SK-N-SH (cell line): Measurements from ENCODE around the gene CXCL17. TPM values are rescaled to one million over a fixed set of nuclear protein-coding genes. Genes with fewer than 3 reads are reported as not detected.

Experiments
- CTCF ChIA-PET: fragments of 300-600, 350-600 bp; formaldehyde crosslinking; extraction: SDS; loops from one replicate; lab custom pipeline; 2021; lab: Yijun Ruan, JAX
- POLR2A ChIA-PET: fragments of 350-600 bp; sonication (Branson Sonifier 250); formaldehyde crosslinking; extraction: SDS; loops from one replicate; lab custom pipeline; 2020; ENCODE audit warnings: antibody characterized with exemption, inconsistent platforms; lab: Yijun Ruan, JAX
- DNase-seq: peaks from one replicate; pipeline ENCODE4 v3.0.0; 2012
- H2AFZ ChIP-seq: fragments of 200-600 bp; sonication (generic); 2 replicates; pipeline ENCODE4 v1.8.1; 2016; ENCODE audit warnings: antibody characterized with exemption, mild to moderate bottlenecking, low read depth
- H3F3A ChIP-seq: fragments of 200-600 bp; sonication (generic); replicated peaks from 2 replicates; pipeline ENCODE3; 2016; ENCODE audit warnings: antibody characterized with exemption, mild to moderate bottlenecking; ENCODE audit not compliant: insufficient read depth
- H3K27ac ChIP-seq, 2 experiments: fragments of 200-500 bp in 1 of 2; fragments of 200-600 bp in 1 of 2; sonication (Bioruptor generic) in 1 of 2; sonication (generic), shearing (Covaris generic) in 1 of 2; 2 replicates each; pipeline versions ENCODE4 v1.5.1 to v1.6.1; 2014 to 2016; ENCODE audit warnings: low read depth in 2 of 2, inconsistent platforms in 1 of 2, low read length in 1 of 2, mild to moderate bottlenecking in 1 of 2, mixed read lengths in 1 of 2
- H3K27me3 ChIP-seq: fragments of 200-600 bp; sonication (generic), shearing (Covaris generic); 2 replicates; pipeline ENCODE4 v1.6.1; 2016; ENCODE audit warnings: mixed run types; ENCODE audit not compliant: insufficient read depth
- H3K36me3 ChIP-seq, 2 experiments: fragments of 200-500 bp in 1 of 2; fragments of 200-600 bp in 1 of 2; sonication (Bioruptor generic) in 1 of 2; sonication (generic) in 1 of 2; replicated peaks in 1 of 2; 2 replicates each; pipeline versions ENCODE3 to v1.5.1; 2014 to 2016; ENCODE audit warnings: low read length in 1 of 2, mild to moderate bottlenecking in 1 of 2; ENCODE audit not compliant: insufficient read depth in 2 of 2, control insufficient read depth in 1 of 2
- H3K4me1 ChIP-seq, 2 experiments: fragments of 200-500 bp in 1 of 2; fragments of 200-600 bp in 1 of 2; sonication (Bioruptor generic) in 1 of 2; sonication (generic), shearing (Covaris generic) in 1 of 2; 2 replicates each; pipeline versions ENCODE4 v1.5.1 to v1.6.1; 2014 to 2016; ENCODE audit warnings: low read depth in 1 of 2, low read length in 1 of 2, mixed run types in 1 of 2; ENCODE audit not compliant: insufficient read depth in 2 of 2, control insufficient read depth in 1 of 2
- H3K4me2 ChIP-seq: fragments of 200-600 bp; sonication (generic), shearing (Covaris generic); 2 replicates; pipeline ENCODE4 v1.6.1; 2017; ENCODE audit warnings: mixed run types
- H3K4me3 ChIP-seq, 2 experiments: fragments of 200-500 bp in 1 of 2; fragments of 200-600 bp in 1 of 2; sonication (Bioruptor generic) in 1 of 2; sonication (generic), shearing (Covaris generic) in 1 of 2; 2 replicates each; pipeline versions ENCODE4 v1.5.1 to v1.8.1; 2014 to 2016; ENCODE audit warnings: low read depth in 2 of 2, inconsistent platforms in 1 of 2, low read length in 1 of 2, mild to moderate bottlenecking in 1 of 2, mixed read lengths in 1 of 2, moderate library complexity in 1 of 2
- H3K79me2 ChIP-seq: fragments of 200-600 bp; sonication (generic); 2 replicates; pipeline ENCODE4 v1.8.1; 2017; ENCODE audit warnings: mild to moderate bottlenecking; ENCODE audit not compliant: insufficient read depth
- H3K9ac ChIP-seq: fragments of 200-600 bp; sonication (generic); 2 replicates; pipeline ENCODE4 v1.6.1; 2017; ENCODE audit warnings: mixed run types
- H3K9me2 ChIP-seq: fragments of 200-600 bp; sonication (generic); 2 replicates; pipeline ENCODE4 v1.6.1; 2017; ENCODE audit warnings: mixed run types
- H3K9me3 ChIP-seq: fragments of 200-600 bp; sonication (generic); 2 replicates; pipeline ENCODE4 v1.6.1; 2017; ENCODE audit warnings: mixed run types, mild to moderate bottlenecking, moderate library complexity
- H4K20me1 ChIP-seq: fragments of 200-600 bp; sonication (generic); 2 replicates; pipeline ENCODE4 v1.6.1; 2017; ENCODE audit warnings: mild to moderate bottlenecking, mixed run types; ENCODE audit not compliant: insufficient read depth
- CTCF ChIP-seq: fragments of 200-600 bp; sonication (generic); IDR thresholded peaks from 2 replicates; pipeline ENCODE4 v1.6.1; 2017; ENCODE audit warnings: antibody characterized with exemption, mild to moderate bottlenecking, moderate library complexity
- EZH2phosphoT487 ChIP-seq: fragments of 200-600 bp; sonication (generic); IDR thresholded peaks from 2 replicates; pipeline ENCODE4 v1.6.1; 2017; ENCODE audit warnings: low read depth, mixed run types, mild to moderate bottlenecking, antibody characterized with exemption, moderate library complexity, borderline replicate concordance
- FOSL2 ChIP-seq: IDR thresholded peaks from 2 replicates; pipeline ENCODE4 v1.4.0; 2012; ENCODE audit warnings: low read depth, mild to moderate bottlenecking, moderate library complexity, borderline replicate concordance
- FOXM1 ChIP-seq: IDR thresholded peaks from 2 replicates; pipeline ENCODE4 v1.4.0; 2012; ENCODE audit warnings: low read depth, mild to moderate bottlenecking
- JUND ChIP-seq: IDR thresholded peaks from 2 replicates; pipeline ENCODE4 v1.4.0; 2012
- MEF2A ChIP-seq: IDR thresholded peaks from 2 replicates; pipeline ENCODE4 v1.4.0; 2012; ENCODE audit warnings: low read depth, borderline replicate concordance
- NFIC ChIP-seq: IDR thresholded peaks from 2 replicates; pipeline ENCODE4 v1.4.0; 2012; ENCODE audit warnings: borderline replicate concordance
- POLR2AphosphoS5 ChIP-seq: IDR thresholded peaks from 2 replicates; pipeline ENCODE4 v1.6.1; 2012; ENCODE audit warnings: low read depth, low read length
- RAD21 ChIP-seq: IDR thresholded peaks from 2 replicates; pipeline ENCODE4 v1.6.1; 2012; ENCODE audit warnings: mild to moderate bottlenecking, low read length
- RCOR1 ChIP-seq: fragments of 150-350 bp; IDR thresholded peaks from 2 replicates; pipeline ENCODE4 v1.6.1; 2017; ENCODE audit warnings: antibody characterized with exemption, low read length
- RXRA ChIP-seq: IDR thresholded peaks from 2 replicates; pipeline ENCODE4 v1.4.0; 2012; ENCODE audit warnings: low read depth, mild to moderate bottlenecking, borderline replicate concordance
- SMC3 ChIP-seq: IDR thresholded peaks from 2 replicates; pipeline ENCODE4 v1.6.1; 2012; ENCODE audit warnings: low read depth, low read length, improper control_type of control experiment
- TAF1 ChIP-seq: IDR thresholded peaks from 2 replicates; pipeline ENCODE4 v1.6.1; 2012; ENCODE audit warnings: low read depth, mild to moderate bottlenecking, low read length, moderate library complexity, borderline replicate concordance
- USF2 ChIP-seq: fragments of 150-350 bp; IDR thresholded peaks from 2 replicates; pipeline ENCODE4 v1.6.1; 2017; ENCODE audit warnings: antibody characterized with exemption, low read length, low read depth, borderline replicate concordance
- YY1 ChIP-seq: IDR thresholded peaks from 2 replicates; pipeline ENCODE4 v1.4.0; 2012; ENCODE audit warnings: low read depth, mild to moderate bottlenecking
- ZBTB33 ChIP-seq: IDR thresholded peaks from 2 replicates; pipeline ENCODE4 v1.4.0; 2012; ENCODE audit warnings: low read depth, borderline replicate concordance
- WGBS: methylation state at CpG from one replicate; pipeline ENCODE4 v1.1.6; 2017; ENCODE audit warnings: low lambda C conversion rate; 5-methylcytosine and 5-hydroxymethylcytosine counted together
- polyA plus RNA-seq, 3 experiments: library from polyadenylated mRNA; depleted of rRNA; stranded (reverse); fragments of >200 nt; gene quantifications; 2 replicates each; pipeline ENCODE4 v1.2.3, GENCODE V29; 2012
- TF ChIP-seq, protein P1 (sequence below): IDR thresholded peaks from 2 replicates; pipeline ENCODE4 v1.4.0; 2012; ENCODE audit warnings: low read depth
- TF ChIP-seq, protein P2 (sequence below): IDR thresholded peaks from 2 replicates; pipeline ENCODE4 v1.4.0; 2012; ENCODE audit warnings: low read depth, borderline replicate concordance

Gene CXCL17
- polyA plus RNA-seq, 1 of the 3 experiments (the other 2 are of a cell fraction): not detected

DNA sequence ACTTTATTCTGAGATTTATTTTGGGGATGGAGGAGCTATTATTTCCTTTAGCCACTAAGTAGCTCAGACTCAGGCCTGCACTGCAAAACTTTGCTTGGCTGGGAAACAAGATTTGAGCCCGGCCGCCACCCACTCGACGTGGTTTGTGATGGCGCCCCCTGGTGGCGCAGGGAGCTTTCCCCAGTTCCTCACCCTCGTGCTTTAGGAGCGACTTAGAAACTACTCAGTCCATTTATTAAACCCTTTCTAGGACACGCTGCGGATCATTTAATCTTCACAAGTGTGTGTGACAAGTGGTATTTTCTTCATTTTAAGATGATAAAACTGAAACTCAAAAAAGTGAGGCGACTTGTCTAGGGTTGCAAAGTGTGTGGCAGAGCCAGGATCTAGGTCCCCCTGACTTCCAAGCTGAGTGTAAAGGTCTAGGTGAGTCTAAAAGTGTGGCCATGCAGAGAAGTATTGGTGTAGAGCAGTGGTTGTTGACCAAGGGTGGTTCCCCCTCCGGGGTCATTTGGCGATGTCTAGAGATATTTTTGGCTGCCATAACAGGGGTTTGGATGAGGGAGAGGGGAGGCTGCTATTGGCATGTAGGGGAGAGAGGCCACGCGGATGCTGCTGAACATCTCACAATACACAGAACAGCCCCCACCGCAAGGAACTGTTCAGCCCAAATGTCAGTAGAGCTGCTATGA, 2.2 kb downstream of the CXCL17 start:
- no peak overlapping the region for H3K4me2 ChIP-seq
- H3K27me3 ChIP-seq: no peaks in the 10 kb centered on the region
- H3K9me3 ChIP-seq: no peaks in the 10 kb centered on the region
- 30% methylated on average over 16 of the region's 16 CpGs for WGBS
- peak; percentile 59 for DNase-seq
- POLR2A ChIA-PET: no interaction called here
- H3K9ac ChIP-seq: no peak overlapping the region
- no peaks in the 10 kb centered on the region for H3K9me2 ChIP-seq
- H3K4me3 ChIP-seq: no peak overlapping the region
- H3K79me2 ChIP-seq: no peaks in the 10 kb centered on the region
- no peaks in the 10 kb centered on the region for H4K20me1 ChIP-seq
- no peaks in the 10 kb centered on the region for H3K4me1 ChIP-seq
- no peaks in the 10 kb centered on the region for H3F3A ChIP-seq
- H3K36me3 ChIP-seq: no peaks in the 10 kb centered on the region
- CTCF ChIA-PET: interaction anchor here (0.6 to 3.4 kb wide), 20 partner anchors 11 to 1203 kb away, joined by 3 to 43 read pairs (median 4); partner anchors contain the start of genes CEACAM1 and LIPE
- TF ChIP-seq, protein P1, sequence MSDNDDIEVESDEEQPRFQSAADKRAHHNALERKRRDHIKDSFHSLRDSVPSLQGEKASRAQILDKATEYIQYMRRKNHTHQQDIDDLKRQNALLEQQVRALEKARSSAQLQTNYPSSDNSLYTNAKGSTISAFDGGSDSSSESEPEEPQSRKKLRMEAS: no peak
- peak; percentile 22; the same call in 1 of the 2 replicates for TF ChIP-seq RAD21
- 0 out of 2 replicates have a peak, but pooled peaks have one; percentile 11 for TF ChIP-seq SMC3
- TF ChIP-seq CTCF: peak; percentile 94
- no peak for TF ChIP-seq TAF1
- no peak overlapping the region for H3K27ac ChIP-seq
- H2AFZ ChIP-seq: no peak overlapping the region

- Histone ChIP-seq H3K27ac (no peak overlapping the region), H2AFZ (no peak overlapping the region)
Measured at GRCh38 chr19:42436006-42436405, 6.7 kb downstream of the CXCL17 start.

More at GRCh38 chr19:42436006-42436405, 6.7 kb downstream of the CXCL17 start:
- no peaks in the 10 kb centered on the region for H3F3A ChIP-seq
- H4K20me1 ChIP-seq: no peaks in the 10 kb centered on the region
- no peak overlapping the region for H3K4me3 ChIP-seq
- no peaks in the 10 kb centered on the region for H3K27me3 ChIP-seq
- no peaks in the 10 kb centered on the region for H3K9me3 ChIP-seq
- POLR2A ChIA-PET: no interaction called here
- H3K9me2 ChIP-seq: no peaks in the 10 kb centered on the region
- no peaks in the 10 kb centered on the region for H3K79me2 ChIP-seq
- WGBS: 72% methylated on average over 3 of the region's 3 CpGs
- H3K4me2 ChIP-seq: no peak overlapping the region
- CTCF ChIA-PET: interaction anchor here (0.8 to 1.0 kb wide), 2 partner anchors 14 to 15 kb away, joined by 3 to 4 read pairs; no protein-coding TSS in a partner anchor
- no peak for DNase-seq
- no peaks in the 10 kb centered on the region; a peak in 1 of 4 replicates for H3K4me1 ChIP-seq
- H3K9ac ChIP-seq: no peak overlapping the region
- TF ChIP-seq JUND (no peak), YY1 (no peak), SMC3 (no peak), TAF1 (no peak), USF2 (no peak), FOXM1 (no peak), ZBTB33 (no peak), POLR2AphosphoS5 (no peak), RXRA (no peak), MEF2A (no peak), NFIC (no peak), RCOR1 (no peak), FOSL2 (no peak), EZH2phosphoT487 (no peak)
- TF ChIP-seq, protein P2, sequence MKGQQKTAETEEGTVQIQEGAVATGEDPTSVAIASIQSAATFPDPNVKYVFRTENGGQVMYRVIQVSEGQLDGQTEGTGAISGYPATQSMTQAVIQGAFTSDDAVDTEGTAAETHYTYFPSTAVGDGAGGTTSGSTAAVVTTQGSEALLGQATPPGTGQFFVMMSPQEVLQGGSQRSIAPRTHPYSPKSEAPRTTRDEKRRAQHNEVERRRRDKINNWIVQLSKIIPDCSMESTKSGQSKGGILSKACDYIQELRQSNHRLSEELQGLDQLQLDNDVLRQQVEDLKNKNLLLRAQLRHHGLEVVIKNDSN: no peak
- H3K36me3 ChIP-seq: no peaks in the 10 kb centered on the region
